DND-41 (cell line): ENCODE results near the gene IL17F.

Experiments
- ATAC-seq: fragments of 200-7000 bp; cut with Tn5 transposase; 3 replicates; pipeline ENCODE4 v1.9.1; 2021; ENCODE audit warnings: low read depth; ENCODE audit not compliant: insufficient read depth
- DNase-seq: peaks from one replicate; pipeline ENCODE4 v3.0.0-alpha.2; 2020
- H2AFZ ChIP-seq: 2 replicates; pipeline ENCODE4 v1.6.0; 2012; ENCODE audit warnings: low read depth, low read length
- H3K27ac ChIP-seq: 2 replicates; pipeline ENCODE4 v1.5.1; 2012; ENCODE audit warnings: low read length, inconsistent platforms
- H3K27me3 ChIP-seq: fragments of 200-600 bp; sonication (generic); 2 replicates; pipeline ENCODE4 v1.6.0; 2012; ENCODE audit warnings: low read length, mild to moderate bottlenecking, inconsistent platforms; ENCODE audit not compliant: insufficient read depth, poor library complexity
- H3K36me3 ChIP-seq: 2 replicates; pipeline ENCODE4 v1.5.1; 2012; ENCODE audit warnings: low read length, inconsistent platforms; ENCODE audit not compliant: insufficient read depth
- H3K4me1 ChIP-seq: 2 replicates; pipeline ENCODE4 v1.5.1; 2012; ENCODE audit warnings: mild to moderate bottlenecking, low read length; ENCODE audit not compliant: insufficient read depth
- H3K4me2 ChIP-seq: 2 replicates; pipeline ENCODE4 v1.6.0; 2012; ENCODE audit warnings: mild to moderate bottlenecking, moderate library complexity, low read length, inconsistent platforms; ENCODE audit not compliant: insufficient read depth
- H3K4me3 ChIP-seq, 2 experiments: fragments of 200-600 bp in 1 of 2; shearing (Covaris generic) in 1 of 2; 2 replicates each; pipeline ENCODE4 v1.5.1; 2012 to 2016; ENCODE audit warnings: inconsistent platforms in 2 of 2, low read length in 2 of 2, mild to moderate bottlenecking in 2 of 2, low read depth in 1 of 2, moderate library complexity in 1 of 2
- H3K79me2 ChIP-seq: 2 replicates; pipeline ENCODE4 v1.6.0; 2012; ENCODE audit warnings: low read length, inconsistent platforms; ENCODE audit not compliant: insufficient read depth
- H3K9ac ChIP-seq: 2 replicates; pipeline ENCODE4 v1.6.0; 2012; ENCODE audit warnings: low read depth, mild to moderate bottlenecking, inconsistent platforms, low read length, moderate library complexity
- H3K9me3 ChIP-seq: 2 replicates; pipeline ENCODE4 v1.5.1; 2012; ENCODE audit warnings: low read length, moderate library complexity, mild to moderate bottlenecking, inconsistent platforms; ENCODE audit not compliant: insufficient read depth, severe bottlenecking
- H4K20me1 ChIP-seq: 2 replicates; pipeline ENCODE4 v1.6.0; 2012; ENCODE audit warnings: low read length; ENCODE audit not compliant: insufficient read depth
- EZH2 ChIP-seq: IDR thresholded peaks from 3 replicates; pipeline ENCODE4 v1.6.1; 2012; ENCODE audit warnings: borderline replicate concordance, low read depth, mild to moderate bottlenecking, moderate library complexity, low read length, inconsistent platforms; ENCODE audit not compliant: severe bottlenecking
- TF ChIP-seq, protein P1 (sequence below): IDR thresholded peaks from 2 replicates; pipeline ENCODE4 v1.5.1; 2012; ENCODE audit warnings: borderline replicate concordance, low read length, moderate library complexity, mild to moderate bottlenecking; ENCODE audit not compliant: poor library complexity, severe bottlenecking; ENCODE audit errors: extremely low read depth

IL17F gene

DNA sequence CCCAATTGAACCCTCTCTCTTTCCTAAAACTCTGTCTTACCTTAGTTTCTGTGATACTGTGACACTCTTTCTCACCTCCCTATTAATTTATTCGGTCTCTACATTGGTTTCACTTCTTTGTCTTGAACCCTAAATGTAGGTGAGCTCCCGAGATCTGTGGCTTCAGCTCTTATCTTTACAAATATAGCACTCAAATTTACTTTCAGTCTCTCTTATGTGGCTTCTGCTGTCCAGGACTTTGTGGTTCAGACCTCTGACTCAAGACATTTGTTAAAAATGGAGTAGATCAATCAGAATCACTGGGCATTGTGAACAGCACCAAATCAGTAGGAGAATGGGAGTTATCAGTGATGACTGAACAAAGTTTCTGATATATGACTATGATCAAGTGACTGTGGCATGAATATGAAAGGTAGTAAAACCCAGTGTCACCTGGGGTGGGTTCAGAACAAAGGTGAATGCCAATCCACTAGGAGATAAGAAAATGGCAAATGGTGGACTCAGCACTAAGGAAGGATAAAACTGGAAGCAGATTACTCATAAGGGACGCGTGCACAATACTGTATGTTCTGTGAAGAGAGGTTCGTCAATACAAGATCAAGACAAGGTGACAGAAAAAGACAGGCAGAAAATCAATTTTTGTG is 27.2 kb downstream of the IL17F start:
- Histone ChIP-seq H3K4me1 (peaks cover 33% of the 10 kb centered on the region), H3K79me2 (no peaks in the 10 kb centered on the region), H3K27ac (no peak overlapping the region), H3K9me3 (no peaks in the 10 kb centered on the region), H3K4me2 (no peak overlapping the region), H3K9ac (no peak overlapping the region), H4K20me1 (no peaks in the 10 kb centered on the region), H3K4me3 (no peak overlapping the region), H2AFZ (no peak overlapping the region), H3K36me3 (no peaks in the 10 kb centered on the region), H3K27me3 (no peaks in the 10 kb centered on the region)
- TF ChIP-seq, protein P1, sequence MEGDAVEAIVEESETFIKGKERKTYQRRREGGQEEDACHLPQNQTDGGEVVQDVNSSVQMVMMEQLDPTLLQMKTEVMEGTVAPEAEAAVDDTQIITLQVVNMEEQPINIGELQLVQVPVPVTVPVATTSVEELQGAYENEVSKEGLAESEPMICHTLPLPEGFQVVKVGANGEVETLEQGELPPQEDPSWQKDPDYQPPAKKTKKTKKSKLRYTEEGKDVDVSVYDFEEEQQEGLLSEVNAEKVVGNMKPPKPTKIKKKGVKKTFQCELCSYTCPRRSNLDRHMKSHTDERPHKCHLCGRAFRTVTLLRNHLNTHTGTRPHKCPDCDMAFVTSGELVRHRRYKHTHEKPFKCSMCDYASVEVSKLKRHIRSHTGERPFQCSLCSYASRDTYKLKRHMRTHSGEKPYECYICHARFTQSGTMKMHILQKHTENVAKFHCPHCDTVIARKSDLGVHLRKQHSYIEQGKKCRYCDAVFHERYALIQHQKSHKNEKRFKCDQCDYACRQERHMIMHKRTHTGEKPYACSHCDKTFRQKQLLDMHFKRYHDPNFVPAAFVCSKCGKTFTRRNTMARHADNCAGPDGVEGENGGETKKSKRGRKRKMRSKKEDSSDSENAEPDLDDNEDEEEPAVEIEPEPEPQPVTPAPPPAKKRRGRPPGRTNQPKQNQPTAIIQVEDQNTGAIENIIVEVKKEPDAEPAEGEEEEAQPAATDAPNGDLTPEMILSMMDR, result no peak
- no peak for TF ChIP-seq EZH2
- no peak for ATAC-seq
- DNase-seq, result no peak

DNA sequence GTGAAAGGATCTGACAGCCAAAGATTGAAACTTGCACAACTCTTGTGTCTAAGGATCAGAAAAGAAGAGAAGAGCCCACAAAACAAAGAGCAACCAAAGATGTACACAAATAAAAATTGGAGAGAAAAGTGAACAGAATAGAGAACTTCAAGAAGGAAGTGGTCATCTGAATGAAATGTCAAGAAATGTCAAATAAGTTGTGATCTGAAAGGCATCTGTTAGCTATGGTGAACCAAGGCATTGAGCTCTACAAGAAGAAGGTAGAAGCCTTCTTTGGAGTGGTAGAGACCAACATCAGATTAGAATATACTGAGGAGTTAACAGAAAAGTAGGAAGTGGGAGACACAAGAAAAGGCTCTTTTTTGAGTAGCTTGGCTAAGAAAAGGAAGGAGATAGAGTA is 28.5 kb downstream of the IL17F start:
- no peak for TF ChIP-seq EZH2
- no peaks in the 10 kb centered on the region for H3K27me3 ChIP-seq
- no peak overlapping the region for H3K9ac ChIP-seq
- DNase-seq (no peak), ATAC-seq (no peak)
- H3K9me3 ChIP-seq, result no peaks in the 10 kb centered on the region
- no peak overlapping the region for H2AFZ ChIP-seq
- H3K4me1 ChIP-seq, result peaks cover 21% of the 10 kb centered on the region
- H3K36me3 ChIP-seq, result no peaks in the 10 kb centered on the region
- H3K4me3 ChIP-seq, result no peak overlapping the region
- no peak overlapping the region for H3K27ac ChIP-seq
- H4K20me1 ChIP-seq, result no peaks in the 10 kb centered on the region
- H3K4me2 ChIP-seq, result no peak overlapping the region
- H3K79me2 ChIP-seq, result no peaks in the 10 kb centered on the region

DNA sequence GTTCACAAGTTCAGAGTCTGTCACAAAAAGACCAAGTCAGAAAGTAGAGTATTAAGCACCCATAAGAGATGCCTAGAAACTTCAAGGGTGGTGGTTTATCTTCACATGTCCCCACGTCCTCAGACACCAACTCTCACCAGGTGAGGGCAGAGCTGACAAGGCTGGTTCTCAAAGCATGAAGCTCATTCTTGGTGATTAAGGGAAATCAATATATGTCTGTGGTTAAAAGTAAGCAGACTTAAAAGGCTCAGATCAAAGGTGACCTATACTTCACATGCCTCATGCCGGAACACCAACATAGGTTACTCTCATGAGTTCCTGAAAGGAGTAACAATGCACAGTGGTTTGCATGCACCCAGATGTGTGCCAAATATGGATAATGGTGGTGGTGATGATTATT is 31.2 kb downstream of the IL17F start:
- H3K4me2 ChIP-seq, result no peak overlapping the region
- H3K4me1 ChIP-seq, result peaks cover 10% of the 10 kb centered on the region; the same call in 1 of the 2 replicates

DNA sequence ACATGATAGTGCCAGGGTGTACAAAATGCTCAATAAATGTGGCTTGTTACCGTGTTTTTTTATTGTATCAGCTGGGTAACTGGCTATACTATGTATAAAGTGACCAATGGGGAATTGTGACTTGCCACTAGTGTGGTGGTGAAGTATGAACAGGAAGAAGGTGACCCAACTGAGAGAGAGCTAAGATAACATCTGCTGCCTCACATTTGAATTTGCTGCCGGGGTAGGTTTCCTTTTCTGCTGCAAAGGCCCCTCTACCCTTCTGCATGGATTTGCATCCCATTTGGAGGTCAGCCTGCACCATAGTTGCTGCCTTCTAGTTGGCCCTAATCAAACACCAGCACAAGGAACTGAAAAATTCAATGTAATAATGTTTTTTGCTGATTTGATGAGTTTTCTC is 34.1 kb downstream of the IL17F start:
- no peak overlapping the region for H3K4me3 ChIP-seq
- no peaks in the 10 kb centered on the region for H3K27me3 ChIP-seq
- H3K36me3 ChIP-seq, result no peaks in the 10 kb centered on the region
- TF ChIP-seq, protein P1, result no peak
- TF ChIP-seq EZH2, result no peak
- no peak overlapping the region for H3K9ac ChIP-seq
- no peak overlapping the region for H3K4me2 ChIP-seq
- no peak overlapping the region for H3K27ac ChIP-seq
- H4K20me1 ChIP-seq, result no peaks in the 10 kb centered on the region
- DNase-seq (no peak), ATAC-seq (no peak)
- H3K9me3 ChIP-seq, result no peaks in the 10 kb centered on the region
- no peaks in the 10 kb centered on the region for H3K79me2 ChIP-seq
- 0 out of 2 replicates have a peak, but pooled peaks cover 7% of the 10 kb centered on the region for H3K4me1 ChIP-seq
- no peak overlapping the region; the same call in 1 of the 2 replicates for H2AFZ ChIP-seq

More for the DNA sequence above, 31.2 kb downstream of the IL17F start:
- Histone ChIP-seq H3K27ac (no peak overlapping the region), H3K36me3 (no peaks in the 10 kb centered on the region), H3K4me3 (no peak overlapping the region), H3K9ac (no peak overlapping the region), H3K79me2 (no peaks in the 10 kb centered on the region), H3K9me3 (no peaks in the 10 kb centered on the region), H3K27me3 (no peaks in the 10 kb centered on the region), H4K20me1 (no peaks in the 10 kb centered on the region), H2AFZ (no peak overlapping the region)
- peak; percentile 32 for DNase-seq
- peak; percentile 77 for ATAC-seq
- TF ChIP-seq EZH2, result no peak
- TF ChIP-seq, protein P1, result peak; percentile 47
